GM04503 (cell line): ENCODE data around the gene FGD6.
"Not testable (repeated sequence)": the region's sequence is repeated elsewhere in the genome, so short reads cannot be mapped to it uniquely, and the experiment has no call there.

Source experiments
- DNase-seq: peaks from one replicate; pipeline ENCODE4 v3.0.0-alpha.2; 2012; ENCODE audit warnings: low read depth

The FGD6 gene

GRCh38 chr12:95178136-95178535 is 39.1 kb downstream of the FGD6 start:
- DNase-seq: no peak

DNA sequence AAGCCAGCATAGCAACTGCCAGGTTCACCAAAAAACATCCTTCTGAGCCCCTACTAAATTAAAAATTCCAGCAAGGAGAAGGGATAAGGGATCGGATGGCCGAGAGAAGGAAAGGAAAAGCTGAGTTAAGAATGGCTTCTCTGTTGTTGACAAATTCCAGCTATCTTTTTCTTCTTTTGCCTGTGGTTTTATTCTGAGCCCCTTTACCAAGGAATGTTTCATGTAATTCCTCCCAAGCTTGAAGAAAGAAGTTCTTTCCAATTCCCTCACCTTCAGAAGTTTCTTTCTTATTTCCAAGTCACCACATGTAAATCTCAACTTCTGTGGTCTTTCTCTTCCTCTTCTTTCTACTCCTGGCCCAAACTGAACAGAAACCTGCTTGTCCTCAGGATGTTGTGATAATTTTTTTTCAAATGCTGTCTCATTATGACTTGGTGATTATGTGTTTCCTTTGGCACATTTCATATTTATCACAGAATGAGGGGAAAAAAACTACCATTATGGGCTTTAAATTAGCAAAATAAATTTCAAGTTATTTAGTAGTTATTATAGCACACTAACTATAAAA is 40.0 kb downstream of the FGD6 start:
- no peak for DNase-seq

DNA sequence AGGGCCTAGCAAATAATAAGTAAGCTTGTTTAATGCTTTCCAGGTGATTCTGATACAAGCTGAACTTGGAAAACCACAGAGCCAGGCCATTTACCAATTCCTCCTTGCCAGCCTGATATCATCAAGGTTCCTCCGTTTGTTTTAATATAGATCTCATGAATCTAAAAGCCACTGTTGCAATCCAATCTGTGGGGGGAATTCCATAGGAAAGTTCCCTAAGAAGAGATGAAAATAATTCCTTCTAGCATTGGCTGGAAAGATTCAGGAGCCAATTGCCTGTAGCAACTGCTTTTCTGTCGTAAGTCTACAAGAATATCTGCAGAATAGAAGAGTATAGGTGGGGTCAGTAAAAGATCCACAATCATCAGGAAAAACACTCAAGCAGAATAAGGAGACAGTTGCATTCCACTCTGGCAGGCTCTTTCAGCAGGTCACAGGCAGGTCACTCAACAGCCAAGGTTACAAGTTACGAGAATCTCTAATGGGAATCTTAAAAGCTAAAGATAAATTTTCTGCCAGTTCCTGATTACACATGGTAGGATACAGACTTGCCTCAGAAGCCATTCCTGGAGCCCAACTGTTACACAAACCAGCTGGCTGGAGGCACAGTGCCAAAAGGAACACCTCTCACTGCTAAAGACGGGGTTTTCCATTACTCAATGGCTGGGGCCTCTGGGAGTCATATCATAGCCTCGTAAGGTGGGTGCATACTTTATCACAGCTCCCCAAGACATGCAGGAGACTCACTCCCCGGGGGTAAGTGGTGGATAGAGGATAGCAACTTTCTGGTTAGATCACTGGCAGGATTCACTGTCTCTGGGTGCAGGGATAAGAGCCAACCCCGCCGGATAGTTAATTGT is 43.6 kb downstream of the FGD6 start:
- no peak for DNase-seq

GRCh38 chr12:95169368-95169767 is 47.9 kb downstream of the FGD6 start:
- DNase-seq: no peak

GRCh38 chr12:95168746-95169145 is 48.5 kb downstream of the FGD6 start:
- no peak for DNase-seq

DNA sequence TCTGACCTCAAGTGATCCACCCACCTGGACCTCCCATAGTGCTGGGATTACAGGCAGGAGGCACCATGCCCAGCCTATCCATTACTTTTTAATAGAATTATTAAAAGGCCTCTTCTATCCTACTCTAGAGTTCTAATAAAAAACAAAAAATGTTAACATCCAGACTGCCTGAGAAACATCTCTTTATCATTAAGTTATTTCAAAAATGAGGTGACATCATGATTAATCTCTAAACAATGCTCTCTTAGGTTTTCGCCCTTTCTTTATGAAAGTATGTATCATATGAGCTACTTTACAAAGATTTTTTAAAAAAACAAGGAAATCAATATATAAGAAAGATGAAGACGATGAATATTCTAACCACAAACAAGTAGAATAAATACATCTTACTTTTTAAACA is 52.6 kb downstream of the FGD6 start:
- no peak for DNase-seq

GRCh38 chr12:95158919-95159318 is 58.3 kb downstream of the FGD6 start:
- DNase-seq: no peak

DNA sequence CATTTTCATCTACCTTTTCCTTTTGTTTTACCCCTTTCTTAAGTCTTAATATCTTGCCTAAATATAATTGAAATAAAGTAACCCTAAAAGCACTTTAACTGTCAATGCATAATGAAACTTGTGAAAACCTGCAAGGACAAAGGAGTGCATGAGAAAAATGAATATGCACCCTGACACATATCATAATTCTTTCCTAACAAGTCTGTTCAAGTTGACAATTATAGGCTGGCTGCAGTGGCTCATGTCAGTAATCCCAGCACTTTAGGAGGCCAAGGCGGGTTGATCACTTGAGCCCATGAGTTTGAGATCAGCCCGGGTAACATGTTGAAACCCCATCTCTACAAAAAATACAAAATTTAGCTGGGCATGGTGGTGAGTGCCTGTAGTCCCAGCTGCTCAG is 65.4 kb downstream of the FGD6 start:
- no peak for DNase-seq

- DNase-seq: no peak
Measured at GRCh38 chr12:95151406-95151805, 65.9 kb downstream of the FGD6 start.

- DNase-seq: no peak
Measured at GRCh38 chr12:95150501-95150900, 66.8 kb downstream of the FGD6 start.

DNA sequence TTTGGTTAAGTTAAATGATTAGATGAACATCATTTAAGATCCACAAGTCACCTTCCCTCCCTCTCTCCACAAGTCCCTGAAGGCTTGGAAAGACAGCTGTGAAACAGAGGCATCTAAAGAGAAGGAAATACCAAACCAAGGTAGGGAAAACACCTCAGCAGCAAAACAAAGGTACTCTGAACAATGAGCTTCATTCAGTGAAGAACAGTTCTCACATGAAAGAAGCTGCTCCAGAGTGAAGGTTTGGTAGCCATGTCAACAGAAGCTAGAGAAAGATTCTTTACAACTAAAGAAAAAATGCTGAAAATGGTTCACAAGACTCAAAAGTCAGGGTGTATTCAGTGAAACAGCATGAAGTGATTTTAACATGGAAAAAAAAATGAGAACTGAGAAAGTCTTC is 69.4 kb downstream of the FGD6 start:
- no peak for DNase-seq

- no peak for DNase-seq
Measured at GRCh38 chr12:95146769-95147168, 70.5 kb downstream of the FGD6 start.

DNA sequence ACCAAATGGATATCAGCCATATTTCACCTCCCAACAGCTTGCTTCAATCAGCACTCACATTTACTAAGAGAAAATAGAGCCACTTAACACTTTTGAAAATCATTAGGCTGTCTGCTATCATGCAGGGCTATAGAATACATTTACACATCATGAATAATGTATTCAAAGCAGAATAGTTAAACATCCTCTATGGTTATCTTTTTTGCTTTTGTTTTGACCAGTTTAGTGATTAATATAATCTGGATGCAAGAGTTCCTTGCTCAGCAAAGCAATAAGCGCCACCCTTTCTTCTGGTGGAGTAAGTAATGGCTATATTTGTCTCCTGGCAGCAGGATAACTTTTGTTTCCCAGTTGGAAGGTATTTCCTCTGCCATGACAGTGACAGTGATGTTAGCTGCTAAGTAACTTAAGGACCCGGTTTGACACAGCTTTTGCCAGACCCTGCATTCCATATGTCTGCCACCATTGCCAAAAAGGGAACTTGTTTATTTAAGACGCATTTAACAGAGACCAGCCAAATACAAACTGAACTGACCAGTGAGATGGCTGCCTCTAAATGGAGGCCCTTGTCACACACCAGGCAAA is 73.6 kb downstream of the FGD6 start:
- DNase-seq: no peak

- no peak for DNase-seq
Measured at GRCh38 chr12:95142431-95143151, 74.7 kb downstream of the FGD6 start.

GRCh38 chr12:95141310-95141709 is 76.0 kb downstream of the FGD6 start:
- DNase-seq: no peak

- not testable (repeated sequence) for DNase-seq
Measured at GRCh38 chr12:95138031-95138430, 79.2 kb downstream of the FGD6 start.

DNA sequence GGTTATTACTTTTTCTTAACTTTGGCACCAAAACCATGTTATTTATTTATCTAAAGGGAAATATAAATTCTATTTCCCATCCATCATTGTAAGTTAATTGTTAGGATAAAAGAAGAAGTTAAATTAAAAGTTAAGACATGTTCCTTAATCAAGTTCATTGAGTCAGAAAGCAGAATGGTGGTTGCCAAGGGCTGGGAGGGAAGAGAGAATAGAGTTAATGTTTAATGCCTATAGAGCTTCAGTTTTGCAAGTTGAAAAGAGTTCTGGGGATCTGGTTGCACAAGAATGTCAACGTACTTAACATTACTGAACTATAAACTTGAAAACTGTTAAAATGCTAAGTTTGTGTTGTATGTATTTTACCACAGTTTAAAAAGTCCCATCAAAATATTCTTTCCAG is 80.7 kb downstream of the FGD6 start:
- DNase-seq: no peak

GRCh38 chr12:95134085-95134484 is 83.2 kb downstream of the FGD6 start:
- no peak for DNase-seq

DNA sequence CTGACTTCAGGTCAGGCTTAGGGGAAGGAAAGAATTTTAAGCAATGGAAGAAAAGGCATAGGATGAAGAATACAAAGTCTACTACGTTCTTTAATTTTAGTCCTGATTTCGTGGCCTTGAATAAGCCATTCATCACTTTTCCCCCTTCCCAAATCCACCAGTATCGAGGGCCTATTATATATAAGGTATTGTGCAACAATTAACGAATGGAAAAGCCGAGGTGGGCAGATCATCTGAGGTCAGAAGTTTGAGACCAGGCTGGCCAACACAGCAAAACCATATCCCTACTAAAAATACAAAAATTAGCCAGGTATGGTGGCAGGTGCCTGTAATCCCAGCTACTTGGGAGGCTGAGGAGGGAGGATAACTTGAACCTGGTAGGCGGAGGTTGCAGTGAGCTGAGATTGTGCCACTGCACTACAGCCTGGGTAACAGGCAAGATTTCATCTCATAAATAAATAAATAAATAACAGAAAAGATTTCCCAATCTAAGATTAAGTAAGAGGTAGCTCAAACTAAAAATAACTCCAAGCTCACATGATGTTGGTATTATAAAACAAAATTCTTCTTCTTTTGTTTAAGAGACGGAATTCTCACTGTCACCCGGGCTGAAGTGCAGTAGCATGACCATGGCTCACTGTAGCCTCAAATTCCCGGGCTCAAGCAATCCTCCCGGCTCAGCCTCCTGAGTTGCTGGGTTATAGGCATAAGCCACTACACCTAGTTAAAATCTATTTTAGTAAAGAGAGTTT is 85.5 kb downstream of the FGD6 start:
- DNase-seq: no peak

DNA sequence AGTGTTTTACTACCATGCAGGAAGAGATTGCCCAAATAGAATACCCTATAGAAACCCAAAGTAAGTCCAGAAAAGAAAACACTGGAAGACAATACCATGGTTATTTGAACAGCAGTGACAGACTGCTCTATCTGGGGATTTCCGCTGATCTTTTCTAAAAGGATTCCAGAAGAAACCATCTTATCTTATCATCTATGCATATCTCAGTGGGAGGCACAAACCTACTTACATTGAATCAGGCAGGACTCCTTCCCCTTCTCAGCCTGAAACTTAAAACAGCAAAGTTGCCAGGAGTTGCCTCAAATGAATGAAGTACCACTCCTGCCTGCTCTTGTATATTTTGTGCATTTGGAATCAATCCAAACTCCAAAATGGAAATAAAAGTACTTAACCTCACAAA is 87.2 kb downstream of the FGD6 start:
- DNase-seq: no peak

DNA sequence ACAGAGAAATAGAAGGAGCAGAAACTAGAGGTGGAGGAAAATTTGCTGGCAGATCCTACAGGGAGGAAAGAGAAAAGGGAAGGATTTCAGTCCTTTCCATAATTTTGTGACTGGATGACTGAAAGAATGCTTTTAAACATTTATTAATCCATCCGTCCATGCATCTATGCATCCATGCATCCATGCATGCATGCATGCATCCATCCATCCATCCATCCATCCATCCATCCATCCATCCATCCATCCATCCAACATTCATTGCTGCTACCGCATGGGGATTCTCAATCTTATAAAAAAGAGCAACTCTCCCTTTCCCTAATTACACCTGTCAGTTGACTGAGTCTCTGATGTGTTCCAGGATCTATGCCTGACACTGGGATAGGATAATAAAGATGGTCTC is 88.2 kb downstream of the FGD6 start:
- no peak for DNase-seq

- DNase-seq: no peak
Measured at GRCh38 chr12:95126736-95127135, 90.5 kb downstream of the FGD6 start.
